Activated naive CD4-positive, alpha-beta T cell treated with anti-CD3 and anti-CD28 coated beads, Interleukin-2, amount 50 U/mL, for 24 hours (primary cell): ENCODE results near the gene TSPAN14.
A peak's percentile ranks its signal among the peaks of the same experiment; 100 is the strongest.

Source experiments
- H3K27ac Mint-ChIP-seq: one replicate; pipeline ENCODE4 v1.8.0; 2021; ENCODE audit warnings: mild to moderate bottlenecking, mixed read lengths
- H3K27me3 Mint-ChIP-seq: one replicate; pipeline ENCODE4 v1.8.0; 2021; ENCODE audit warnings: mixed read lengths
- H3K36me3 Mint-ChIP-seq: one replicate; pipeline ENCODE4 v1.8.0; 2021; ENCODE audit warnings: mixed read lengths
- H3K4me1 Mint-ChIP-seq: one replicate; pipeline ENCODE4 v1.8.0; 2021; ENCODE audit warnings: mixed read lengths
- H3K4me3 Mint-ChIP-seq: one replicate; pipeline ENCODE4 v1.8.0; 2021; ENCODE audit warnings: mild to moderate bottlenecking, mixed read lengths
- H3K9me3 Mint-ChIP-seq: one replicate; pipeline ENCODE4 v1.8.0; 2021; ENCODE audit warnings: mixed read lengths

Gene TSPAN14

DNA sequence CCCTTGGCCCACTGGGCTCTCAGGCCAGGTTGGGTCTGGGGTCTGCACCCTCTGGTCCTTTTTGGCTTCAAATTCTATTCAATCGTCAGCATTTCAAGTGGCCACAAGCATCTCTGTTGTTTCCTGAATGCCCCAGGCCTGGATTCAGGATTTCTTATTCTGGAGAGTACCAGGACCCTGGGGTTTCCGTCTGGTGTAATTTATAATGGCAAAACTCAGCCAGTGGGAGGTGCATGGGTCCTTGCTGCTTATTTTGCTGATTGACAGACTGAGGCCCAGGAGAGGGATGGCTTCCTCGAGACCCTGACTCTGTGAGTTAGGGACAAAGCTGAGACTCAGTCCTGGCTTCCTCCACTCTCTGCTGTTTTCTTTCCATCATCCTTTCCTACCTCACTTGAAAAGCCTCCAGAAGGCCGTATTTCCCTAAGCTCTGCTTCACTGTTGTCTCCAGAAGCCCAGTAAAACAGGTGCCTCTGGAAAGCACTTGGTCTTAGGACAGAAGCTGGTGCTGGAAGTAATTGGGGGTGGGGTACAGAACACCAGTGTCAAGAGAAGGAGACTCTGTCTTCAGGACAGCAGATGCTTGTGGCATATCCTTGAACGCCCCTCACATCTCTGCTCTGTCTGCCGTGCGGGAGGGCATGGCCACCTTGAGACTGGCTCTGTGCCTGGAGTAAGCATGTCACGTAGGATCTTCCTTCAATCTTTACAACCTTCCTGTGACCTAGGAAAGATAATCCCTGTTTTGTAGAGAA lies 44.1 kb downstream of the TSPAN14 start:
- Mint-ChIP-seq H3K27ac (peak overlapping the region; percentile 99), H3K36me3 (peaks cover 20% of the 10 kb centered on the region)

DNA sequence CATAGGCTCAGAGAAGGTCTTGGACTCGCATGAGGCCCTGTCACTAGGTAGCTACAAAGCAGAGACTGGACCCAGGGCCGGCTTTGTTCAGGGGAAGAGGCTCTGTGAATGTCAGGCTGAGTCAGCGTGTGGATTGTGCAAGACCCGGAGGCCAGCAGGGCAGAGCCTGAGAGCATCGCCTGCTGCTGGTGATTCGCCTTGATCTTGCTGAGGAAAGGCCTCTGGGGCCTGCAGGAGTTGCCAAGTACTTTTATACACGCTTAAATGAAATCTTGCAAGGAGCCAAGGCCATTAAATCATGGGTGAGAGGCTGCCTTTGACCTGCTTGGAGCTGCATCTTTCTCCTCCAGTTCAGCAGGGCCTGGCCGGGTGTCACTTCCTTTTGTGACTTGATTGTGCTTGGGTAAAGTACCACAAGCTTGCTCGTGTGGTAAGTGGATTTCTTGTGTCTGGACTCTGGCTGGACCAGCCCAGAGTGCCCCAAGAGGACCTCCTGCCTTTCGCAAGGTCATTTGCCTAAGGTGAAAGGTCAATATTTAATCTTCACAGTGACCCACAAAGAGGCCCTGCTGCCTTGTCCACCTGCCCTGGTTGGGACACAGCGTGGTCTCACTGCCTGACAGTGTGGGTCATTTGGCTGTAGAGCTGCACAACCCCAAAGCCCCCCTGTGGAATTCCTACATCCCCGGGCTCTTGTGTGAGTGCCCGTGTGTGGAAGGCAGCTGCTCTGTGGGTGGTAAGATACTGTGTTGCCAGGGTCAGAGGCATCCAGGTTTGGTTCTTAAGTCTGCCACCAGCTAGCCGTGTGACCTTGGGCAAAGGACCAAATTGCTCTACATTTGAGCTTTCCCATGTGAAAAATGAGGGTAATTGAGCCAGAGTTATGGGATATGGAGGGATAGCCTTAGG lies 45.0 kb downstream of the TSPAN14 start:
- peaks cover 16% of the 10 kb centered on the region for H3K36me3 Mint-ChIP-seq
- H3K4me3 Mint-ChIP-seq, result peak overlapping the region; percentile 74
- H3K27me3 Mint-ChIP-seq, result no peaks in the 10 kb centered on the region
- peaks cover 6% of the 10 kb centered on the region for H3K9me3 Mint-ChIP-seq
- H3K4me1 Mint-ChIP-seq, result peaks cover 100% of the 10 kb centered on the region
- H3K27ac Mint-ChIP-seq, result peak overlapping the region; percentile 99

More for the DNA sequence above, 44.1 kb downstream of the TSPAN14 start:
- Mint-ChIP-seq H3K4me3 (peak overlapping the region; percentile 74), H3K9me3 (peaks cover 9% of the 10 kb centered on the region), H3K4me1 (peaks cover 100% of the 10 kb centered on the region), H3K27me3 (no peaks in the 10 kb centered on the region)

DNA sequence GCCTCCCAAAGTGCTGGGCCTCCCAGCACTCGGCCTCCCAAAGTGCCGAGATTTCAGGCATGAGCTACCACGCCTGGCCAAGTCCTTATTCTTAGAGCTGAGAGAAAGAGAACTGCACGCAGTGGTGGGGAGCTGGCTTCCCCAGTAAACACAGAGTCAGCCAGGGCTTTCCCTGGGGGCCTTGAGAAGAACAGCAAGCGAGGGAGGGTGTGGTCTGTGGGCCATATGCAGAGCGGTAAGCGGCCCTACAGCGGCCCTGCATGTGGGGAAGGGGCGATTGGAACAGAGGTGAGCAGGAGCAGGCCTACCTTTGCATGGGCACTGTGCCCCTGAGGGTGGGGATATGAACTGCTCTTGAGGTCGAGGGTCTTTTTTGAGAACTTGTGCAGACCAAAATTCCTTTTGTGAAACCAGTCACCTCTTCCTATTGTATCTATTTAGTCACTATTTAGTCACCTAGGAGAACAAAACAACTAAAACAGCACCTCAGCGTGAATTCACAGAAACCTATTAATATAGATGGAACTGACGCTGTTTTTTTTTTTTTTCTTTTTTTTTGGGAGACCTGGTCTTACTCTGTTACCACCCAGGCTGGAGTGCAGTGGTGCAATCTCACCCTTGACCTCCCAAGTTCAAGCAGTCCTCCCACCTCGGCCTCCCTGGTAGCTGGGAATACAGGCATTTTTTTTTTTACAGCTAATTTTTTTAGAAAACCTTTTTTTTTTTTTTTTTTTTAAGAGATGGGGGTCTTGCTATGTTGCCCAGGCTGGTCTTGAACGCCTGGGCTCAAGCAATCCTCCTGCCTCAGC lies 46.7 kb downstream of the TSPAN14 start:
- Mint-ChIP-seq H3K27me3 (no peaks in the 10 kb centered on the region), H3K4me1 (peaks cover 100% of the 10 kb centered on the region), H3K27ac (peak overlapping the region; percentile 99), H3K4me3 (peak overlapping the region; percentile 70), H3K9me3 (peaks cover 6% of the 10 kb centered on the region), H3K36me3 (peaks cover 12% of the 10 kb centered on the region)

DNA sequence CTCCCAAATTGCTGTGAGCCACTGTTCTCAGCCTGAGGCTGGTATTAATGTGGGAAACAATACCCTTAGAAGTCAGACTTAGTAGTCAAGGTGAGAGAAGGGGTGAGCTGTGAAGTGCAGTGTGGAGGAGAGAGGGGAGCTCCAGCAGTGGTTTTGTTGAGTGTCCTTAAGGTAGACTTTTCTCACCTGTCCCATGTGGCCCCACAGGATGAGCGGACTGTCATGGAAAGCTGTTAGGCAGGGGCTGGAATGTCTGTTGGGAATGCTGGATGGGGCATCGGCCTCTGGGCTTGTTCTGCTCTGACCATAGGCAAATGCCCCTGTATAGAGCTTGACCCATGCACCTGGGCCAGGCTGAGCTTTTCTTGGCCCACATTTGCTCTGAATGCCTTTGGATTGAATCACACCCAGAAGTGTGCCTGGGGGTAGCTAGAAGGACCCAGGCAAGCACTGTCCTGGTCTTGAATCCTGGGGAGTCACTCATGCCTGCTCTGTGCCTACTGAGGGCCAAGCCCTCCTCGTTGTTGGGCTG lies 47.3 kb downstream of the TSPAN14 start:
- Mint-ChIP-seq H3K27me3 (no peaks in the 10 kb centered on the region), H3K4me1 (peaks cover 93% of the 10 kb centered on the region), H3K27ac (peak overlapping the region; percentile 99), H3K4me3 (peak overlapping the region; percentile 35), H3K36me3 (peaks cover 9% of the 10 kb centered on the region), H3K9me3 (peaks cover 5% of the 10 kb centered on the region)

DNA sequence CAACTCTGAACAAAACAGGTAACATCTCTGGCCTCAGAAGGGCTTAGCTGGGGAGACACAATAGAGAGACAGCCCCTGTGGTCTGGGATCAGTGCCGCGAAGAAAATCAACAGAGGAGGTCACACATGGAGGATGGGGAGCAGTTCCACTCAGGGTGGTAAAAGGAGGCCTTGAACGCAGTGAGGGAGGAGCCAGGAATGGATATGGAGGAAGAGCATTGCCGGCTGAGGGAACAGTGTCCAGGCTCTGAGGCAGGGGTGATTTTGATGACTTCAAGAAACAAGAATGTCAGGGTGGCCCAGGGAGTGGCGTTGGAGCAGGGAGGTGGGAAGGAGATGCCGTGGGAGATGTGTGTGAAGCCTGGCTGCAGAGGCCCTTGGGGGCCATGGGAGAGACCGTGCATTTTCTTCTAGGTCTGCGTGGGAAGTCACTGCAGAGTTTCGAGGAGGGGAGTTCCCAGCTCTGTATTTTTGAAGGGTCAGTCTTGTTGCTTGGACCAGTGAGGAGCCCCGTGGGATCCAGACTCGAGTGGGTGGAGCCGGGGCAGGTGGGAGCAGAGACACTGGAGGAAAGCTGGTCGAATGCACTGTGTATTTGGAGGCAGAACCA lies 47.9 kb downstream of the TSPAN14 start:
- no peaks in the 10 kb centered on the region for H3K9me3 Mint-ChIP-seq
- peak overlapping the region; percentile 35 for H3K4me3 Mint-ChIP-seq
- H3K4me1 Mint-ChIP-seq, result peaks cover 88% of the 10 kb centered on the region
- H3K27ac Mint-ChIP-seq, result peak overlapping the region; percentile 95
- H3K27me3 Mint-ChIP-seq, result no peaks in the 10 kb centered on the region
- peaks cover 3% of the 10 kb centered on the region for H3K36me3 Mint-ChIP-seq

DNA sequence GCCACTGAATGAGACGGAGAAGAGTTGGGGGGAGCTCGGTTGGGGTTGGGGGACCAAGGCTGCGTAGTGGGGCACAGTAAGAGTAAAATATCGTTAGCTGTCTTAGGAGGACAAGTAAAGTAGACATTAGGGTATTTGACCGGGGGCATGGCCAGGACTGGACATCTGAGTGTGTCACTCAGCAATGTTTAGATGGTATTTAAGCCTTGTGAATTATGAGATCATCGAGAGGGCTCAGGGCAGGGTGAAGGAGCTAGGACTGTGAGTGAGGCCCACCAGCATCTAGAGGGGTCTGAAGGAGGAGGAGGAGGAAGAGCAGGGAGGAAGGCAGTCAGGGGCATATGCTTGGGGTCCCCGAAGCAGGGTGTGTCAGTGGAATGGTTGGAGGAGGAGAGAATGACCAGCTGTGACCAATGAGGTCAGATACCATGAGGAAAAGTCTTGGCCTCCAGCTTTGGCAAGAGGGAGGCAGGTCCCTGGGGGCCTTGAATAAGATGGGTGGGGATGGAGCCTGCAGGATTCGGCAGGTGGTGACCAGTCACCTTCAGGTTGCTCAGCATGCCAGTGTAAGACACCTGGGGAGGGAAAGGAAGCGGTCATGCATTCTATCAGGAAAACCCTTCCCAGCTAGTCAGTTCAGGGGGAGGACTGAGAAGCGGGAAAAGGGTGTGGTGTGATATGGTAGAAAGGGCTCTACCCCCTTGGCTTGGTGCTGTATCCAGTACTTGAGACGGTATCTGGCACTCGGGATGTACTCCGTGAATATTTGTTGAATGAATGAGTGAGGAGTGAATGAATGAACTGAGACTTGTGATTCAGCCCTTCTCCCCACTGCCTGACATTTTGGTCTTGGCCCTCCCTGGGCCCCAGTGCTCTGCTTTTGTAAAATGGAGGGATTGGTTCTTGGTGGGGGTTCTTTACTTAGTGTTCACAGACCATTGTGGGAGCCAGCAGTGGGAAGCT lies 48.8 kb downstream of the TSPAN14 start:
- Mint-ChIP-seq H3K9me3 (no peaks in the 10 kb centered on the region), H3K27ac (peak overlapping the region; percentile 95), H3K36me3 (peaks cover 2% of the 10 kb centered on the region), H3K4me1 (peaks cover 83% of the 10 kb centered on the region), H3K27me3 (no peaks in the 10 kb centered on the region), H3K4me3 (peak overlapping the region; percentile 35)

DNA sequence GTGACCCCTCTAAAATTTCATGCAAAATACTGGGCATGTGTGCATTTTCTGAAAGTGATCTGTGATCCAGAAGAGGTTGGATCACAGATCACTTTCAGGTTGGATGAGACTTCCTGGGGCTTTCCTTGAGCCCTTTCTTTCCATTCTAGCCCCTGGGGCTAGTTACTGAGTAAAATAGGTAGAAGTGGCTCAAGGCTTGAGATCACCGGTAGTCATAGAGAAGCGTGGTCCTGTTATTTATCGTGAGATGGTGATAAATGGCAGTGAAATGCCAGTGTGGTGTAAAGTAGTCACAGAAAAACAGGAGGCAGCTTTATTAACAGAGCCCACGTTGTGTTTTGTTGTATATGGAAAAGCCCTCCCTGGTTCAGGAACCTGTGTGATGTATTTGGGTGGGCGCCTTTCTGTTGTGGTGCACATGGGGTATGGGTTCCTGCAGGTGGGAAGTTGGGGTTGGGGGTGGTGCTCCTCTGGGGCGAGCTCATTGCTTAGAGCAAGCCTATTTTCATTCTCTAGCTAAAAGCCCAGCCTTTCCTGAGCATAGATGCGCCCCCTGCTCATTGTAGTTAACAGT lies 49.6 kb downstream of the TSPAN14 start:
- H3K36me3 Mint-ChIP-seq, result peaks cover 2% of the 10 kb centered on the region
- H3K4me3 Mint-ChIP-seq, result no peak overlapping the region
- H3K27me3 Mint-ChIP-seq, result no peaks in the 10 kb centered on the region
- no peaks in the 10 kb centered on the region for H3K9me3 Mint-ChIP-seq
- peak overlapping the region; percentile 95 for H3K27ac Mint-ChIP-seq
- H3K4me1 Mint-ChIP-seq, result peaks cover 80% of the 10 kb centered on the region

DNA sequence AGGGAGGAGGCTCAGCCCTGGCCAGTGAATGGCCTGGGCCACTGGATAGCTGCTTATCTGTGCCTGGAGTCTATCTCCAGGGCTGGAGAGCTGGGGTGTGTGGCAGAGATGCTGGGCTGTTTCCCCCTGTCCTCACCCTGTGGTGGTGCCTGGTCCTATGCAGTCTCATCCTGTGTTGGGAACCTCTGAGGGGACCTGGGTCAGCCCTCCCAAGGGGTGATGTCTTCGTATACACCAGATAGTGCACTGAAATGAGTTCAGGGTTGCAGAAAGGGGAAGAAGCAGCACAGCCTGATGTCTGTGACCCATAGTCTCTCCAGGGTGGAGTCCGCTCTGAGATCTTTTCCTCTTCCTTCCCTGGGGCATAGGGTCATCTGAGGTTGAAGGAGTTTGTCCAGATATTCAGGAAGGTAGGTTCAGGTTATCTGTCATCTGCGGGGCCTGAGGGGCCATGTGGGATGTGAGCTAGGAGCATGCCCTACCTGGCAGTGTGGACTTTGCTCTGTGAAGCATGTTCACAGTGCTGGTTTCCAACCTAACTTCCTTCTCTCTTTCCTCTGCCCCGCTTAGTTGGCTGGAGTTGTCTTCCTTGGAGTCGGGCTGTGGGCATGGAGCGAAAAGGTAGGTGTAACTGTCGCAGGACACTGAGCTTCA lies 50.2 kb downstream of the TSPAN14 start:
- Mint-ChIP-seq H3K27ac (peak overlapping the region; percentile 95), H3K4me3 (peak overlapping the region; percentile 1)

DNA sequence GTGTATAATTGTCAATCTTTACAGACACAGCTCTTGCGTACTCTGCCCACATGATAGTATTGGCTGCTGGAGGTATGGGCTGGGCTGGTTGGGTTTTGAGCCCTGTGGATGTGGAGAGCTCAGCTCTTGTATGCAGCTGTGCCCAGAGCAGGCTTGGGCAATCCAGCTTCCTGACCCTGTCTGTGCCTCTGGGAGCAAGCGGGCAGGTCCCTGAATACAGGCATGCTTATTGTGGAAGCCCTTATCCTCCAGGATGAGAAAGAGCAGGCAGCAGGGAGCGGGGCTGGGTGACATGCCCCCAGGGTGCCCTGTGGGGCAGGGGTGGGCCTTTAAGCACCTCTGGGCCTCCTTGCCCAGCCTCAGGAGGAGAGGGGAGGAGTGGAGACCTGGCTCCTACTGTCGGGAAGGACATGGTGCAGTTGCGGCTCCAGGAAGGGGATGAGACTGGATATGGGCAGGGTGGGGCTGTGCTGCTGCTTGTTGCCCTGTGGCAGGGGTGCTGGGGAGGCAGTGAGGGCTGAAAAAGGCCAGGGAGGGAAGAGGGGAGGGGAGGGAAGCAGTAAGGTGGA lies 50.9 kb downstream of the TSPAN14 start:
- H3K27ac Mint-ChIP-seq, result peak overlapping the region; percentile 95
- peaks cover 72% of the 10 kb centered on the region for H3K4me1 Mint-ChIP-seq
- peaks cover 2% of the 10 kb centered on the region for H3K36me3 Mint-ChIP-seq
- H3K4me3 Mint-ChIP-seq, result no peak overlapping the region
- no peaks in the 10 kb centered on the region for H3K9me3 Mint-ChIP-seq
- H3K27me3 Mint-ChIP-seq, result no peaks in the 10 kb centered on the region

More for the DNA sequence above, 50.2 kb downstream of the TSPAN14 start:
- H3K4me1 Mint-ChIP-seq, result peaks cover 74% of the 10 kb centered on the region
- H3K9me3 Mint-ChIP-seq, result no peaks in the 10 kb centered on the region
- peaks cover 2% of the 10 kb centered on the region for H3K36me3 Mint-ChIP-seq
- no peaks in the 10 kb centered on the region for H3K27me3 Mint-ChIP-seq

DNA sequence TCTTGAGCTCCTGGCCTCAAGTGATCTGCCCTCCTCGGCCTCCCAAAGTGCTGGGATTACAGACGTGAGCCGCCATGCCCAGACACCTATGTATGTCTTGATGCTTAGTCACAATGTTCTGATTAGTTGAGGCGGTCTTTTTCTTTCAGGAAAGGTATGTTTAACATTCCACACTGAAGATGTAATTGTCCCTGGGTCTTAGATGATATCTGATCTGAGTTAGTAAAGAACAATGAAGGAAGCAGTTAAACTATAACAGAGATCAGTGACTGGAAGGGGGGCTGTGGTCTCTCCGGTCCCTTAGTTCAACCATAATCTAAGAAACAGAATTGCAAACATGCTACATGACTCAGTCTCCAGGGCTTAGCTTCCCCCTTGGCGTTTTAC lies 52.1 kb downstream of the TSPAN14 start:
- H3K27me3 Mint-ChIP-seq, result no peaks in the 10 kb centered on the region
- H3K27ac Mint-ChIP-seq, result peak overlapping the region; percentile 76
- H3K4me1 Mint-ChIP-seq, result peaks cover 72% of the 10 kb centered on the region

DNA sequence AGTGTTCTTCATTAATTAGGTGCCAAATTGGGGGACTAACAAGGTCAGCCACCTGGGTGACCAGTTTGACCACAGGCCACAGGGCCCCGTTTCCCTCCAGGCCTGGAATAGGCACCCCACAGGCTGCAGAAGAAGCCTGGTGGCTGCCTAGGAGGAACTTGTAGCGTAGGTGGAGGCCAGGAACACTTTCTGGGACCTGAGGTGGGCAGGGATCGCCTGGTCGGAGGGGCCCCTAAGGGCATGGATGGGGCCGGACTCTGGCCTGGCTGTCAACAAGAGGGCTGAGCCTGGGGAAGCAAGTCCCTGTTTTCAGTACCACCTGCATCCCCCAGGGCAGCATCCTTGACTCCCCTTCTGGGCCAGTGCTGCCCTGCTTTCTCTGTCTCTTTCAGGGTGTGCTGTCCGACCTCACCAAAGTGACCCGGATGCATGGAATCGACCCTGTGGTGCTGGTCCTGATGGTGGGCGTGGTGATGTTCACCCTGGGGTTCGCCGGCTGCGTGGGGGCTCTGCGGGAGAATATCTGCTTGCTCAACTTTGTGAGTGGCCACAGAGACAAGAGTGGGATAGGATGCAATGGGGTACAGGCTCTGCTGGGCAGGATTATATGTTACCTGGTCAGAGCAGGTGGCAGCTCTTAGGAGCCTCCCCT lies 52.9 kb downstream of the TSPAN14 start:
- Mint-ChIP-seq H3K4me1 (peaks cover 71% of the 10 kb centered on the region), H3K27ac (peak overlapping the region; percentile 93), H3K36me3 (peaks cover 2% of the 10 kb centered on the region), H3K27me3 (no peaks in the 10 kb centered on the region), H3K4me3 (no peak overlapping the region), H3K9me3 (no peaks in the 10 kb centered on the region)

More for the DNA sequence above, 52.1 kb downstream of the TSPAN14 start:
- H3K36me3 Mint-ChIP-seq, result peaks cover 2% of the 10 kb centered on the region
- H3K9me3 Mint-ChIP-seq, result no peaks in the 10 kb centered on the region
- H3K4me3 Mint-ChIP-seq, result no peak overlapping the region

DNA sequence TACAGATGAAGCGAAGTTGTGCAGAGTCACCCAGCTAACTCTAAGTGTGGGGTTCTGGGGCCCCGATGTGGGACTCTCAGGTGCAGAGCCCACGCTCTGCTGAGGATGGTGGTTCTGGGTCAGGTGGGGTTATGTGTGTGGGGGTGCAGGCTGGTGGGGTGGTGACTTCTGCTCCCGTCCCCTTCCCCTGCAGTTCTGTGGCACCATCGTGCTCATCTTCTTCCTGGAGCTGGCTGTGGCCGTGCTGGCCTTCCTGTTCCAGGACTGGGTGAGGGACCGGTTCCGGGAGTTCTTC lies 54.9 kb downstream of the TSPAN14 start:
- Mint-ChIP-seq H3K36me3 (no peaks in the 10 kb centered on the region), H3K27me3 (no peaks in the 10 kb centered on the region), H3K4me3 (no peak overlapping the region), H3K4me1 (peaks cover 51% of the 10 kb centered on the region), H3K9me3 (no peaks in the 10 kb centered on the region), H3K27ac (no peak overlapping the region)
